HL-60 (cell line): ENCODE data around the gene MRPL57.

Source experiments
- POLR2AphosphoS5 ChIP-seq: IDR thresholded peaks from 2 replicates; pipeline ENCODE4 v1.6.1; 2012; ENCODE audit warnings: low read depth
- TF ChIP-seq, protein P1 (sequence below): IDR thresholded peaks from one replicate; pipeline ENCODE4 v1.5.1; 2011; ENCODE audit warnings: low read length, control low read depth, inconsistent platforms; ENCODE audit not compliant: insufficient read depth

DNA sequence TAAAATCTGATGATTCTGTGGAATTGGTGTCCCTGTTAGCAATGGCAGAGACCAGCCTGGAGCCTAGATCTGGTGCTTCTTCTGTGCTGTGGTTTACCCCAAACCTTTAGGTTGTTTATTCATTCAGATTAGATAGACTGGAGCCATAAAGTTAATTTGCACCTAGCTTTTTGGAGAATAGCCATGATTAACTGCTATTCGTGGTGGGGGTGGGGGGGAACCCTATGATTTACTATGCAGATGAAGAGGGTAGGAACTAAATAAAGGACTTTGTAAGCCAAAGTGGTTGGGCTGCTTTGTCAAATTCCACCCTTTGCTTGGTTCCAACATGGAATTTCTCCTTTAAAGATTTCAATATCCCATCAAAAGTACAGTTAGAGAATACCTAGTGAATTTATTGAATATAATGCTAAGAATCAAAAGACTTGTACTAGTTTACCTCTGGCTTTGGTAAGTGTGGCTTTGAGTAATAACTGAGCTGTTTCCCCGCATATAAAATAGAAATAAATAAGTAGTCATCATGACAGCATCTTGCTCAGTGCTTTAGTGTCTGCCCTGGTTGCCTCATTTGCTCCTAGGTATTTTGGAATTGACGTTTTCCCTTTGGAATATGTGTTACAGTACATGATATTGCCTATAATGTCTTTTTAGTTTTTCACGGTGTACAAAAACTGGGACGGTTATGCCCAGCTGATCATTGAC lies 27.8 kb upstream of the MRPL57 start:
- TF ChIP-seq, protein P1, sequence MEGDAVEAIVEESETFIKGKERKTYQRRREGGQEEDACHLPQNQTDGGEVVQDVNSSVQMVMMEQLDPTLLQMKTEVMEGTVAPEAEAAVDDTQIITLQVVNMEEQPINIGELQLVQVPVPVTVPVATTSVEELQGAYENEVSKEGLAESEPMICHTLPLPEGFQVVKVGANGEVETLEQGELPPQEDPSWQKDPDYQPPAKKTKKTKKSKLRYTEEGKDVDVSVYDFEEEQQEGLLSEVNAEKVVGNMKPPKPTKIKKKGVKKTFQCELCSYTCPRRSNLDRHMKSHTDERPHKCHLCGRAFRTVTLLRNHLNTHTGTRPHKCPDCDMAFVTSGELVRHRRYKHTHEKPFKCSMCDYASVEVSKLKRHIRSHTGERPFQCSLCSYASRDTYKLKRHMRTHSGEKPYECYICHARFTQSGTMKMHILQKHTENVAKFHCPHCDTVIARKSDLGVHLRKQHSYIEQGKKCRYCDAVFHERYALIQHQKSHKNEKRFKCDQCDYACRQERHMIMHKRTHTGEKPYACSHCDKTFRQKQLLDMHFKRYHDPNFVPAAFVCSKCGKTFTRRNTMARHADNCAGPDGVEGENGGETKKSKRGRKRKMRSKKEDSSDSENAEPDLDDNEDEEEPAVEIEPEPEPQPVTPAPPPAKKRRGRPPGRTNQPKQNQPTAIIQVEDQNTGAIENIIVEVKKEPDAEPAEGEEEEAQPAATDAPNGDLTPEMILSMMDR = no peak
- TF ChIP-seq POLR2AphosphoS5 = no peak
